ENCODE data around the gene AKNA.

AKNA gene

DNA sequence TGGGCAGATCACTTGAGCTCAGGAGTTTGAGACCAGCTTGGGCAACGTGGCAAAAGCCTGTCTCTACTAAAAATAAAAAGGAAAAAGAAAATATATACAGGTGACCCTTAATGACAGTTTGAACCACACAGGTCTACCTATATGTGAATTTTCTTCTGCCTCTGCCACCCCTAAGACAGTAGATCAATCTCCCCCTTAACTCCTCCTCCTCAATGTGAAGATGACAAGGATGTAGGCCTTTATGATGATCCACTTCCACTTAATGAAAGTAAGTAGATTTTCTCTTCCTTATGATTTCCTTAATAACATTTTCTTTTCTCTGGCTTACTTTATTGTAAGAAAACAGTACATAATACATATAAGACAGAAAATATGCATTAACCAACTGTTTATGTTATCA, 3.4 kb downstream of the AKNA start:
- no peak for DNase-seq
- Mint-ChIP-seq H3K9me3 (no peaks in the 10 kb centered on the region), H3K36me3 (ENCODE audit: low read depth) (peaks cover 6% of the 10 kb centered on the region), H3K4me3 (no peak overlapping the region), H3K4me1 (peaks cover 74% of the 10 kb centered on the region), H3K27me3 (ENCODE audit: low read depth, poor library complexity) (peaks cover 4% of the 10 kb centered on the region), H3K27ac (no peak overlapping the region)
- TF ChIP-seq, protein P1, sequence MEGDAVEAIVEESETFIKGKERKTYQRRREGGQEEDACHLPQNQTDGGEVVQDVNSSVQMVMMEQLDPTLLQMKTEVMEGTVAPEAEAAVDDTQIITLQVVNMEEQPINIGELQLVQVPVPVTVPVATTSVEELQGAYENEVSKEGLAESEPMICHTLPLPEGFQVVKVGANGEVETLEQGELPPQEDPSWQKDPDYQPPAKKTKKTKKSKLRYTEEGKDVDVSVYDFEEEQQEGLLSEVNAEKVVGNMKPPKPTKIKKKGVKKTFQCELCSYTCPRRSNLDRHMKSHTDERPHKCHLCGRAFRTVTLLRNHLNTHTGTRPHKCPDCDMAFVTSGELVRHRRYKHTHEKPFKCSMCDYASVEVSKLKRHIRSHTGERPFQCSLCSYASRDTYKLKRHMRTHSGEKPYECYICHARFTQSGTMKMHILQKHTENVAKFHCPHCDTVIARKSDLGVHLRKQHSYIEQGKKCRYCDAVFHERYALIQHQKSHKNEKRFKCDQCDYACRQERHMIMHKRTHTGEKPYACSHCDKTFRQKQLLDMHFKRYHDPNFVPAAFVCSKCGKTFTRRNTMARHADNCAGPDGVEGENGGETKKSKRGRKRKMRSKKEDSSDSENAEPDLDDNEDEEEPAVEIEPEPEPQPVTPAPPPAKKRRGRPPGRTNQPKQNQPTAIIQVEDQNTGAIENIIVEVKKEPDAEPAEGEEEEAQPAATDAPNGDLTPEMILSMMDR (IDR thresholded peaks at IDR 0.05), result no peak

DNA sequence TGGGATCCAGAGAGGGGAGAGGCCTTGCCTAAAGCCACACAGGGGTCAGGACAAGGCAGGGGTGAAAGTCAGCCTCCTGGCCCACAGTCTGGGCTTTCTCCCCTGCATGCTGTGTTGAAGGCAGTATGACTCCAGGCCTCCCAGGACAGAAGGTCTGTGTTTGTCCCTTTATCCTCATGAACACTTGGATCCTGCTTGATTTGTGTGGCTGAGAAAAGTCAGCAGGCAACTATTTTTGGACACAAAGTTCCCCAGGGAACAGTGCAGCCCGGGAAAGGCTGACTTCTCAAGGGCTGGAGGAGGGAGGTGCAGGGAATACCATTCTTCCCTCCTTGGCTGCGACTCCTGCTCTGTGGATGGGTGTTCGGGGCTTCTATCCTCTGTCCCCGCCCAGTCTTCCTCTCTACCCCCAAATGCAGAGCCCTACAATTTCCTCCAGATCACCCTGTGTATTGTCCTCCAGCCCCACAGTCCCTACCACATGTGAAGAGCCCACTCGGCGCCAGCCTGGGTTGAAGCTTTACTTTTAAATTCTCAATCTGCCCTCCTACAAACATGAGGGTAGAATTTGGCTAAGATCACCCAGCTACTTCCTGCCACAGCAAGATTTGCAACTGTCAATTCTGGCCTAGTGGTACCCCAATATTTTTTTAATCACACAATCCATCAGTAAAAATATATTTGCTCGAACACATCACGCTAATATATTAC, 4.1 kb downstream of the AKNA start:
- H3K27me3 Mint-ChIP-seq (ENCODE audit: low read depth, poor library complexity), result peaks cover 4% of the 10 kb centered on the region
- peak overlapping the region; percentile 92 for H3K27ac Mint-ChIP-seq
- peaks cover 6% of the 10 kb centered on the region for H3K36me3 Mint-ChIP-seq (ENCODE audit: low read depth)
- H3K4me1 Mint-ChIP-seq, result peaks cover 68% of the 10 kb centered on the region
- H3K9me3 Mint-ChIP-seq, result no peaks in the 10 kb centered on the region
- TF ChIP-seq, protein P1 (IDR thresholded peaks at IDR 0.05), result no peak
- no peak for DNase-seq
- peak overlapping the region; percentile 27 for H3K4me3 Mint-ChIP-seq

GRCh38 chr9:114382699-114383520, 4.9 kb downstream of the AKNA start:
- peaks cover 64% of the 10 kb centered on the region for H3K4me1 Mint-ChIP-seq

GRCh38 chr9:114378883-114379282, 8.9 kb downstream of the AKNA start:
- no peak for DNase-seq
- Mint-ChIP-seq H3K9me3 (no peaks in the 10 kb centered on the region), H3K4me3 (no peak overlapping the region), H3K36me3 (ENCODE audit: low read depth) (peaks cover 21% of the 10 kb centered on the region), H3K4me1 (peaks cover 36% of the 10 kb centered on the region), H3K27me3 (ENCODE audit: low read depth, poor library complexity) (peaks cover 4% of the 10 kb centered on the region), H3K27ac (no peak overlapping the region)
- TF ChIP-seq, protein P1 (IDR thresholded peaks at IDR 0.05), result no peak

More at GRCh38 chr9:114382699-114383520, 4.9 kb downstream of the AKNA start:
- TF ChIP-seq, protein P1 (IDR thresholded peaks at IDR 0.05), result no peak
- Mint-ChIP-seq H3K4me3 (peak overlapping the region; percentile 32), H3K9me3 (no peaks in the 10 kb centered on the region), H3K36me3 (ENCODE audit: low read depth) (peaks cover 9% of the 10 kb centered on the region), H3K27me3 (ENCODE audit: low read depth, poor library complexity) (peaks cover 4% of the 10 kb centered on the region), H3K27ac (peak overlapping the region; percentile 92)
- no peak for DNase-seq

DNA sequence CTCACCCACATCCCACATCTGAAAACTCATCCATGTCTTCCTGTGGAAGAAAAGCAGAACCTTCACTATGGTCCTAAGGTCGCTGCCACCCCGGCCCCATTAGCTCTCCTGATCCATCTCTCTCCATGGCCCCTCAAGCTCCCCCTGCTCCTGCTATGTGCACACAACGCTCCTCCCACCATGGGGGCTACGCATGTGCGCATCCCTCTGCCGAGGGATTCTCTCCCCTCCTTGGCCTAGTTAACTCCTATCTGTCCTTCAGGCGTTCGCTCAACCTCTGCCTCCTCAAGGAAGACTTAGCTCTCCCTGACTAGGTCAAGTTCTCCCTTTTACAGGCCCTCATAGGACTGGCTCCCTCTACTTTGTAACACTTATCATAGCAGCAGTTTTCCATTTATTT, 9.8 kb downstream of the AKNA start:
- H3K36me3 Mint-ChIP-seq (ENCODE audit: low read depth), result peaks cover 21% of the 10 kb centered on the region
- H3K27ac Mint-ChIP-seq, result peak overlapping the region; percentile 19
- H3K9me3 Mint-ChIP-seq, result no peaks in the 10 kb centered on the region

More for the DNA sequence above, 9.8 kb downstream of the AKNA start:
- H3K4me1 Mint-ChIP-seq, result peaks cover 33% of the 10 kb centered on the region
- TF ChIP-seq, protein P1 (IDR thresholded peaks at IDR 0.05), result no peak
- no peak for DNase-seq
- H3K27me3 Mint-ChIP-seq (ENCODE audit: low read depth, poor library complexity), result peaks cover 4% of the 10 kb centered on the region
- no peak overlapping the region for H3K4me3 Mint-ChIP-seq

Measured in nephron progenitor cell (in vitro differentiated cells).